Globus pallidus (tissue), 1 donor: ENCODE results near the gene SELENOI.
"Not testable (repeated sequence)": the region's sequence is repeated elsewhere in the genome, so short reads cannot be mapped to it uniquely, and the experiment has no call there.

Source experiments
- DNase-seq: peaks from one replicate; pipeline ENCODE4 v3.0.0-alpha.2; 2015; ENCODE audit warnings: low spot score

The SELENOI gene

GRCh38 chr2:26345545-26346453, at the start of gene SELENOI:
TSS of gene SELENOI (plus strand) at chr2:26346143. CDS start at chr2:26346233, 90 bp downstream.
- DNase-seq: peak; percentile 100

- DNase-seq: no peak
Measured at GRCh38 chr2:26297061-26297460, 48.9 kb upstream of the SELENOI start.

- no peak for DNase-seq
Measured at GRCh38 chr2:26298286-26298637, 47.7 kb upstream of the SELENOI start.

- DNase-seq: peak; percentile 13
Measured at GRCh38 chr2:26298638-26299393, 47.1 kb upstream of the SELENOI start.

GRCh38 chr2:26299471-26300101, 46.4 kb upstream of the SELENOI start:
- DNase-seq: peak; percentile 15

- DNase-seq: peak; percentile 3
Measured at GRCh38 chr2:26300234-26300925, 45.6 kb upstream of the SELENOI start.

- DNase-seq: no peak
Measured at GRCh38 chr2:26302846-26303245, 43.1 kb upstream of the SELENOI start.

GRCh38 chr2:26305094-26305493, 40.8 kb upstream of the SELENOI start:
- DNase-seq: not testable (repeated sequence)

GRCh38 chr2:26305540-26305939, 40.4 kb upstream of the SELENOI start:
- no peak for DNase-seq

GRCh38 chr2:26309921-26310320, 36.0 kb upstream of the SELENOI start:
- DNase-seq: no peak

GRCh38 chr2:26312471-26312870, 33.5 kb upstream of the SELENOI start:
- DNase-seq: no peak

GRCh38 chr2:26313446-26313845, 32.5 kb upstream of the SELENOI start:
- no peak for DNase-seq

- no peak for DNase-seq
Measured at GRCh38 chr2:26314243-26314642, 31.7 kb upstream of the SELENOI start.

GRCh38 chr2:26316041-26316440, 29.9 kb upstream of the SELENOI start:
- no peak for DNase-seq

- DNase-seq: no peak
Measured at GRCh38 chr2:26316845-26317244, 29.1 kb upstream of the SELENOI start.

GRCh38 chr2:26317377-26318105, 28.4 kb upstream of the SELENOI start:
- no peak for DNase-seq

- no peak for DNase-seq
Measured at GRCh38 chr2:26318950-26319349, 27.0 kb upstream of the SELENOI start.

GRCh38 chr2:26324479-26324878, 21.5 kb upstream of the SELENOI start:
- DNase-seq: not testable (repeated sequence)

- DNase-seq: no peak
Measured at GRCh38 chr2:26324903-26325302, 21.0 kb upstream of the SELENOI start.

GRCh38 chr2:26325851-26326250, 20.1 kb upstream of the SELENOI start:
- DNase-seq: no peak

GRCh38 chr2:26326514-26326913, 19.4 kb upstream of the SELENOI start:
- DNase-seq: no peak
